ENCODE results near the gene TRIP6.
A peak's percentile ranks its signal among the peaks of the same experiment; 100 is the strongest.

Gene TRIP6

DNA sequence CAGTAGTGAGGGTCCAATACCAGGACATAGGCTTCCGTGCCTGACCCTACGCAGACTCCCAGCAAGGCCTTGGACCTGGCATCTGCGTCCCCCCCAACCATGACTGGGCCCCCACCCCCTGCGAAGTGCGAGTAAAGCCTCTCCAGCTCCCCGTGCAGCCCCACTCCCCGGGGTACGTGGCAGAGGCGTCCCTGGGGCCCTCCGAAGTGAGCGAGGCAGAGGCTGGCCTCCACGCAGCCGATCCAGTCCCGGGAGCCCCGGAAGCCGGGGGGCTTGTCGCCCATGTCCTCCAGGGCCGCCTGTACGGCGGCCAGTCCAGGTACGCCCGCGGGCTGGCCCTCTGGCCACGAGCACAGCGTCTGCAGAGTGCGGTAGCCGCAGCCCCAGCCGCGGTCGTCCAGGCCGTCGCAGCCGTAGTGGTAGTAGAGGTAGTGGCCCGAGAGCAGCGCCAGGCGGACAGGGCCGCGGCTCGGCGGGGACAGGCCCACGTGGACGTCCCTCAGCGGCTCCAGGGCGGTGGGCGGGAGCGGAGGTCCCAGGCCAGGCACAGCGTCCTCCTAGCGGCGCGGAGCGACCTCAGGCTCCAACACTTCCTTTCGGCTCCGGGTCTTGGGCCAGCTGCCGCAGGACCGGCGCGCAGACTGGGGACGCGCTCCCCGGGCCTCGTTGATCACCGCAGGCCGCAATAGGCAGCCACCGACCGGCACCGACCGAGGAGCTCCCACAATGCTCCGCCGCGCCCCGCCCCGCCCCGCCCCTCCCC is 22.0 kb downstream of the TRIP6 start, which contains the start of gene UFSP1:
Gene UFSP1 (minus strand): TSS at position 728 of the 763 bp plus-strand sequence. CDS start 444 bp downstream, at position 284.
- Histone ChIP-seq H2AFZ (ENCODE audit: low read depth) (peak within 1 kb of the TSS; percentile 90), H3K36me3 (ENCODE audit: insufficient read depth) (peaks cover 14% of the 10 kb centered on the region; the same call in 1 of the 2 replicates), H3K27ac (peak within 1 kb of the TSS; percentile 42), H3K27me3 (ENCODE audit: insufficient read depth, low read depth) (peaks cover 38% of the 10 kb centered on the region), H3K4me2 (peak within 1 kb of the TSS; percentile 91), H3K4me1 (ENCODE audit: low read depth, poor library complexity, severe bottlenecking) (no peaks in the 10 kb centered on the region), H3K9ac (peak within 1 kb of the TSS; percentile 64; the same call in 1 of the 2 replicates), H4K20me1 (ENCODE audit: insufficient read depth) (no peaks in the 10 kb centered on the region), H3K4me3 (IDR thresholded peaks at IDR 0.05; ENCODE audit: insufficient read depth, low read depth, low read length) (no peak within 1 kb of the TSS), H3K79me2 (ENCODE audit: insufficient read depth, low read depth) (no peaks in the 10 kb centered on the region)
- TF ChIP-seq, protein P1, sequence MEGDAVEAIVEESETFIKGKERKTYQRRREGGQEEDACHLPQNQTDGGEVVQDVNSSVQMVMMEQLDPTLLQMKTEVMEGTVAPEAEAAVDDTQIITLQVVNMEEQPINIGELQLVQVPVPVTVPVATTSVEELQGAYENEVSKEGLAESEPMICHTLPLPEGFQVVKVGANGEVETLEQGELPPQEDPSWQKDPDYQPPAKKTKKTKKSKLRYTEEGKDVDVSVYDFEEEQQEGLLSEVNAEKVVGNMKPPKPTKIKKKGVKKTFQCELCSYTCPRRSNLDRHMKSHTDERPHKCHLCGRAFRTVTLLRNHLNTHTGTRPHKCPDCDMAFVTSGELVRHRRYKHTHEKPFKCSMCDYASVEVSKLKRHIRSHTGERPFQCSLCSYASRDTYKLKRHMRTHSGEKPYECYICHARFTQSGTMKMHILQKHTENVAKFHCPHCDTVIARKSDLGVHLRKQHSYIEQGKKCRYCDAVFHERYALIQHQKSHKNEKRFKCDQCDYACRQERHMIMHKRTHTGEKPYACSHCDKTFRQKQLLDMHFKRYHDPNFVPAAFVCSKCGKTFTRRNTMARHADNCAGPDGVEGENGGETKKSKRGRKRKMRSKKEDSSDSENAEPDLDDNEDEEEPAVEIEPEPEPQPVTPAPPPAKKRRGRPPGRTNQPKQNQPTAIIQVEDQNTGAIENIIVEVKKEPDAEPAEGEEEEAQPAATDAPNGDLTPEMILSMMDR (conservative IDR thresholded peaks at IDR 0.05; ENCODE audit: low read depth, low read length): no peak

DNA sequence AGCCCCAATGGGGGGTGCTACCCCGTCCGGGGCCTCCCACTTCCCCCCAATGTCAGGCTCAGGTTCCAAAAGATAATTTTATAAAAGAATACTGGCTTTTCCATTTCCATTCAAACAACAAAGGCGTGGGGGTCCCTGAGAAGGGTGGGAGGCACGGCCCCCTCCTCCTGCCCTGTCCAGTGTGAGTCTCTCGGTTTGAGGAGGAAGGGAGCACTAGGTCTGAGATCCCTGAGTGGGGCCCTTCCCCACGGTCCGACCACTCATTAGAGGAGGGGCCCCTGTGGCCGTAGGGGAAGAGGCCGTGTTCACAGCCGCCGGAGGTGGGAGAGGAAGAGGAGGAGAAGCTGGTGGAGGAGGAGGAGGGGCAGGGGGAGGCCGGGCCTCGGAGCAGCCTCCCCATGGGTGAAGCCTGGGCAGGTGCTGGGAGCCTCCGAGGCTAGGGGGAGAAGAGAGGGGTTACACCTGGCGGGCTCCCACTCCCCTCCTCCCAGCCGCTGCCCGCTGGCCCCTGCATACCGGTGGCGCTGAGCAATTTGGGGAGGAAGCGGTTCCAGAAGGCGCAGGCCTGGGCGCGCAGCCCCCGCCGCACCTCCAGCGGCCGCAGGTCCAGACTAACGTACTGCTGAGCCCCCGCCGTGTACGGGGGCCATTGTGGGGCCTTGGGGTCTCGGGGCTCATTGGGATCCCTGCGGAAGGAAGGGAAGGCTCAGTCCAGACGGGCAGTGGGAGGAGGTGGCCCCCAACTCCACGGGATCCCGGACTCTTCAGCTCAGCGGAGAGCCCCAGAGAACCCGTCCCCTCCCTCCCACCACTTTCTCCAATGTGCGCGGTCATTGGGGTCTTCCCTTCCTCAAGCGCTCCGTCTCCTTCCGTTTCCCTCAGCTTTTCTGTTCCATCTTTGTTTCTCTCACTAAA is 23.7 kb downstream of the TRIP6 start:
- Histone ChIP-seq H2AFZ (ENCODE audit: low read depth) (peak overlapping the region; percentile 90; the same call in 1 of the 2 replicates), H3K4me2 (peak overlapping the region; percentile 91), H3K27ac (no peak overlapping the region), H3K4me3 (IDR thresholded peaks at IDR 0.05; ENCODE audit: insufficient read depth, low read depth, low read length) (no peak overlapping the region), H3K9ac (no peak overlapping the region), H4K20me1 (ENCODE audit: insufficient read depth) (no peaks in the 10 kb centered on the region), H3K36me3 (ENCODE audit: insufficient read depth) (peaks cover 5% of the 10 kb centered on the region; the same call in 1 of the 2 replicates), H3K79me2 (ENCODE audit: insufficient read depth, low read depth) (no peaks in the 10 kb centered on the region), H3K4me1 (ENCODE audit: low read depth, poor library complexity, severe bottlenecking) (peaks cover 4% of the 10 kb centered on the region), H3K27me3 (ENCODE audit: insufficient read depth, low read depth) (peaks cover 53% of the 10 kb centered on the region)
- TF ChIP-seq, protein P1 (conservative IDR thresholded peaks at IDR 0.05; ENCODE audit: low read depth, low read length): no peak

DNA sequence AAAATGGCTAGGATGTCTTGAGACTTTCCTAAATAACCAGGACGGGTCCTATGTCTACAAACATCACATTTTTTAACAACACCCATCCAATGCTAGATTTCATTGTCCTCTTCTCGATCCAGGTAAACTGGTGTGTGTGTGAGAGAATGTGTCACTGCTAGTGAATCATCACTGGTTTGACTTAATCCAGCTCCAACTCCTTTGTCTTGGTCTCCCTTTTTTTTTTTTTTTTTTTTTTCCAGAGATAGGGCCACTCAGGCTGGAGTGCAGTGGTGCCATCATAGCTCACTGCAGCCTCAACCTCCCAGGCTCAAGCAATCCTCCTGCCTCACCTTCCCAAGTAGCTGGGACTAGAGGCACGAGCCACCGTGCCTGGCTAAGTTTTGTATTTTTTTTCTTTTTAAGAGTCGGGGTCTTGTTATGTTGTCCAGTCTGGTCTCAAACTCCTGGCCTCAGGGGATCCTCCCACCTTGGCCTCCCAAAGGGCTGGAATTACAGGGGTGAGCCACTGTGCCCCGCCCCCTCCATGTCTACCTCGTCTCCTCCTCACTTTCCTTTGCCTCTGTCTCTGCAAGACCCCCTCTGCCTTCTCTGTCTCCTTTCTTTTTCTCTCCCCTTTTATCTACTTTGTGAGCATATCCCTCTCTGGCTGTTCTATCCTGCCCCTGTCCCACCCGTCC is 24.5 kb downstream of the TRIP6 start:
- no peak overlapping the region for H3K27ac ChIP-seq
- peaks cover 4% of the 10 kb centered on the region for H3K4me1 ChIP-seq (ENCODE audit: low read depth, poor library complexity, severe bottlenecking)
- peaks cover 4% of the 10 kb centered on the region; the same call in 1 of the 2 replicates for H3K36me3 ChIP-seq (ENCODE audit: insufficient read depth)
- peaks cover 61% of the 10 kb centered on the region for H3K27me3 ChIP-seq (ENCODE audit: insufficient read depth, low read depth)
- no peak overlapping the region for H3K4me3 ChIP-seq (IDR thresholded peaks at IDR 0.05; ENCODE audit: insufficient read depth, low read depth, low read length)
- TF ChIP-seq, protein P1 (conservative IDR thresholded peaks at IDR 0.05; ENCODE audit: low read depth, low read length): no peak
- H3K9ac ChIP-seq: no peak overlapping the region
- H2AFZ ChIP-seq (ENCODE audit: low read depth): no peak overlapping the region
- H3K79me2 ChIP-seq (ENCODE audit: insufficient read depth, low read depth): no peaks in the 10 kb centered on the region
- no peak overlapping the region for H3K4me2 ChIP-seq
- no peaks in the 10 kb centered on the region for H4K20me1 ChIP-seq (ENCODE audit: insufficient read depth)
